ENCODE data around the gene MARVELD2.
"Not testable (repeated sequence)": the region's sequence is repeated elsewhere in the genome, so short reads cannot be mapped to it uniquely, and the experiment has no call there.

The MARVELD2 gene

GRCh38 chr5:69466375-69466774 lies 51.5 kb downstream of the MARVELD2 start:
- H3K9me3 Mint-ChIP-seq; H3K4me1 Mint-ChIP-seq (ENCODE audit: low read depth); H3K27ac Mint-ChIP-seq; H3K36me3 Mint-ChIP-seq (ENCODE audit: low read depth); H3K4me3 Mint-ChIP-seq; DNase-seq (ENCODE audit: low spot score); H3K27me3 Mint-ChIP-seq (ENCODE audit: low read depth): not testable (repeated sequence)

- Mint-ChIP-seq H3K27ac (no peak overlapping the region), H3K4me1 (ENCODE audit: low read depth) (no peaks in the 10 kb centered on the region), H3K4me3 (no peak overlapping the region), H3K27me3 (ENCODE audit: low read depth) (no peaks in the 10 kb centered on the region), H3K9me3 (no peaks in the 10 kb centered on the region), H3K36me3 (ENCODE audit: low read depth) (no peaks in the 10 kb centered on the region)
- no peak for DNase-seq (ENCODE audit: low spot score)
Measured at GRCh38 chr5:69467442-69468225, 52.7 kb downstream of the MARVELD2 start.

GRCh38 chr5:69468631-69469030 lies 53.7 kb downstream of the MARVELD2 start:
- Mint-ChIP-seq H3K36me3 (ENCODE audit: low read depth) (no peaks in the 10 kb centered on the region), H3K9me3 (no peaks in the 10 kb centered on the region), H3K27me3 (ENCODE audit: low read depth) (no peaks in the 10 kb centered on the region), H3K27ac (no peak overlapping the region), H3K4me1 (ENCODE audit: low read depth) (no peaks in the 10 kb centered on the region), H3K4me3 (no peak overlapping the region)
- DNase-seq (ENCODE audit: low spot score), result no peak

- not testable (repeated sequence) for H3K9me3 Mint-ChIP-seq; H3K4me1 Mint-ChIP-seq (ENCODE audit: low read depth); H3K36me3 Mint-ChIP-seq (ENCODE audit: low read depth); DNase-seq (ENCODE audit: low spot score); H3K27me3 Mint-ChIP-seq (ENCODE audit: low read depth); H3K27ac Mint-ChIP-seq; H3K4me3 Mint-ChIP-seq
Measured at GRCh38 chr5:69471516-69471915, 56.6 kb downstream of the MARVELD2 start.

- H3K27me3 Mint-ChIP-seq (ENCODE audit: low read depth); H3K27ac Mint-ChIP-seq; H3K4me1 Mint-ChIP-seq (ENCODE audit: low read depth); H3K36me3 Mint-ChIP-seq (ENCODE audit: low read depth); H3K4me3 Mint-ChIP-seq; H3K9me3 Mint-ChIP-seq; DNase-seq (ENCODE audit: low spot score): not testable (repeated sequence)
Measured at GRCh38 chr5:69472535-69473143, 57.7 kb downstream of the MARVELD2 start.

GRCh38 chr5:69477170-69477569 lies 62.3 kb downstream of the MARVELD2 start:
- Mint-ChIP-seq H3K4me3 (no peak overlapping the region), H3K9me3 (no peaks in the 10 kb centered on the region), H3K27ac (no peak overlapping the region), H3K27me3 (ENCODE audit: low read depth) (peaks cover 2% of the 10 kb centered on the region), H3K36me3 (ENCODE audit: low read depth) (no peaks in the 10 kb centered on the region), H3K4me1 (ENCODE audit: low read depth) (no peaks in the 10 kb centered on the region)
- DNase-seq (ENCODE audit: low spot score), result no peak

GRCh38 chr5:69478296-69478695 lies 63.4 kb downstream of the MARVELD2 start:
- H3K27ac Mint-ChIP-seq; H3K4me3 Mint-ChIP-seq; H3K36me3 Mint-ChIP-seq (ENCODE audit: low read depth); H3K4me1 Mint-ChIP-seq (ENCODE audit: low read depth); H3K27me3 Mint-ChIP-seq (ENCODE audit: low read depth); H3K9me3 Mint-ChIP-seq; DNase-seq (ENCODE audit: low spot score): not testable (repeated sequence)

GRCh38 chr5:69484891-69485290 lies 70.0 kb downstream of the MARVELD2 start:
- H3K9me3 Mint-ChIP-seq, result no peaks in the 10 kb centered on the region
- no peak overlapping the region for H3K27ac Mint-ChIP-seq
- H3K27me3 Mint-ChIP-seq (ENCODE audit: low read depth), result peaks cover 23% of the 10 kb centered on the region
- no peak overlapping the region for H3K4me3 Mint-ChIP-seq
- no peaks in the 10 kb centered on the region for H3K4me1 Mint-ChIP-seq (ENCODE audit: low read depth)
- DNase-seq (ENCODE audit: low spot score), result no peak
- no peaks in the 10 kb centered on the region for H3K36me3 Mint-ChIP-seq (ENCODE audit: low read depth)

- Mint-ChIP-seq H3K27me3 (ENCODE audit: low read depth) (peaks cover 28% of the 10 kb centered on the region), H3K36me3 (ENCODE audit: low read depth) (no peaks in the 10 kb centered on the region), H3K4me3 (no peak overlapping the region), H3K4me1 (ENCODE audit: low read depth) (no peaks in the 10 kb centered on the region), H3K9me3 (no peaks in the 10 kb centered on the region), H3K27ac (no peak overlapping the region)
- DNase-seq (ENCODE audit: low spot score), result no peak
Measured at GRCh38 chr5:69485471-69485870, 70.6 kb downstream of the MARVELD2 start.

GRCh38 chr5:69489246-69489645 lies 74.3 kb downstream of the MARVELD2 start:
- H3K27ac Mint-ChIP-seq, result no peak overlapping the region
- no peak for DNase-seq (ENCODE audit: low spot score)

GRCh38 chr5:69491027-69491426 lies 76.1 kb downstream of the MARVELD2 start:
- Mint-ChIP-seq H3K27me3 (ENCODE audit: low read depth) (peaks cover 65% of the 10 kb centered on the region), H3K4me3 (no peak overlapping the region), H3K4me1 (ENCODE audit: low read depth) (no peaks in the 10 kb centered on the region), H3K36me3 (ENCODE audit: low read depth) (no peaks in the 10 kb centered on the region), H3K9me3 (no peaks in the 10 kb centered on the region), H3K27ac (no peak overlapping the region)
- no peak for DNase-seq (ENCODE audit: low spot score)

More at GRCh38 chr5:69489246-69489645, 74.3 kb downstream of the MARVELD2 start:
- H3K36me3 Mint-ChIP-seq (ENCODE audit: low read depth), result no peaks in the 10 kb centered on the region
- H3K27me3 Mint-ChIP-seq (ENCODE audit: low read depth), result peaks cover 53% of the 10 kb centered on the region
- no peaks in the 10 kb centered on the region for H3K9me3 Mint-ChIP-seq
- no peaks in the 10 kb centered on the region for H3K4me1 Mint-ChIP-seq (ENCODE audit: low read depth)
- no peak overlapping the region for H3K4me3 Mint-ChIP-seq

- H3K36me3 Mint-ChIP-seq (ENCODE audit: low read depth), result no peaks in the 10 kb centered on the region
- peaks cover 66% of the 10 kb centered on the region for H3K27me3 Mint-ChIP-seq (ENCODE audit: low read depth)
- no peaks in the 10 kb centered on the region for H3K9me3 Mint-ChIP-seq
- H3K27ac Mint-ChIP-seq, result no peak overlapping the region
- peak overlapping the region; percentile 75 for H3K4me3 Mint-ChIP-seq
- no peaks in the 10 kb centered on the region for H3K4me1 Mint-ChIP-seq (ENCODE audit: low read depth)
- DNase-seq (ENCODE audit: low spot score), result no peak
Measured at GRCh38 chr5:69491838-69492390, 77.0 kb downstream of the MARVELD2 start.

GRCh38 chr5:69492391-69492922 lies 77.5 kb downstream of the MARVELD2 start, which contains the start of gene OCLN:
Gene OCLN, plus strand, starts transcription at chr5:69492790. Its CDS starts 11,455 bp downstream, at chr5:69504245.
- peak; percentile 8 for DNase-seq (ENCODE audit: low spot score)
- Mint-ChIP-seq H3K9me3 (no peaks in the 10 kb centered on the region), H3K27me3 (ENCODE audit: low read depth) (peaks cover 66% of the 10 kb centered on the region), H3K4me1 (ENCODE audit: low read depth) (no peaks in the 10 kb centered on the region), H3K4me3 (peak within 1 kb of the TSS; percentile 75), H3K36me3 (ENCODE audit: low read depth) (no peaks in the 10 kb centered on the region), H3K27ac (no peak within 1 kb of the TSS)

- no peaks in the 10 kb centered on the region for H3K36me3 Mint-ChIP-seq (ENCODE audit: low read depth)
- H3K9me3 Mint-ChIP-seq, result no peaks in the 10 kb centered on the region
- H3K4me1 Mint-ChIP-seq (ENCODE audit: low read depth), result no peaks in the 10 kb centered on the region
- no peak overlapping the region for H3K27ac Mint-ChIP-seq
- H3K27me3 Mint-ChIP-seq (ENCODE audit: low read depth), result peaks cover 66% of the 10 kb centered on the region
- no peak for DNase-seq (ENCODE audit: low spot score)
- peak overlapping the region; percentile 75 for H3K4me3 Mint-ChIP-seq
Measured at GRCh38 chr5:69492923-69493395, 78.0 kb downstream of the MARVELD2 start.

All from T-helper 2 cell treated with Interferon-gamma antibody and Interleukin-4, amounts not matched to agents 5 μg/mL and 100 μg/mL, for 36 hours (primary cell).